CD4-positive, CD25-positive, alpha-beta regulatory T cell (primary cell): Measurements from ENCODE around the gene TTC28. TPM values are rescaled to one million over a fixed set of nuclear protein-coding genes. Genes with fewer than 3 reads are reported as not detected.

Experiments used
- ATAC-seq, 2 donors: fragments of 150-1000 bp; cut with Tn5 transposase; one replicate each; pipeline ENCODE4 v1.10.0; 2021; ENCODE audit warnings: low read depth in 2 of 2, moderate number of reproducible peaks in 2 of 2, moderate library complexity in 1 of 2
- DNase-seq, 3 donors: peaks; one replicate each; pipeline versions ENCODE4 v3.0.0 to v3.0.0-alpha.2; 2012 to 2022; ENCODE audit warnings: mixed read lengths in 1 of 3
- H3K27ac ChIP-seq: one replicate; pipeline ENCODE4 v1.7.0; 2013; ENCODE audit warnings: mild to moderate bottlenecking, low read length; ENCODE audit not compliant: insufficient read depth, poor library complexity, severe bottlenecking
- H3K27me3 ChIP-seq: one replicate; pipeline ENCODE4 v1.7.0; 2013; ENCODE audit warnings: low read length; ENCODE audit not compliant: control insufficient read depth, insufficient read depth
- H3K36me3 ChIP-seq: one replicate; pipeline ENCODE4 v1.7.0; 2013; ENCODE audit warnings: mild to moderate bottlenecking, low read length, moderate library complexity; ENCODE audit not compliant: control insufficient read depth, insufficient read depth
- H3K4me1 ChIP-seq: 2 replicates; pipeline ENCODE4 v1.7.0; 2013; ENCODE audit warnings: mild to moderate bottlenecking, low read length; ENCODE audit not compliant: insufficient read depth, control insufficient read depth, poor library complexity, severe bottlenecking
- H3K4me3 ChIP-seq: one replicate; pipeline ENCODE4 v1.7.0; 2013; ENCODE audit warnings: low read depth, mild to moderate bottlenecking, low read length, moderate library complexity
- H3K9me3 ChIP-seq, 2 experiments: 1 replicate in 1 of 2; 2 replicates in 1 of 2; pipeline ENCODE4 v1.7.0; 2013; ENCODE audit warnings: low read length in 2 of 2, mild to moderate bottlenecking in 1 of 2, moderate library complexity in 1 of 2; ENCODE audit not compliant: control insufficient read depth in 2 of 2
- H3K27ac Mint-ChIP-seq, 3 donors: one replicate each; pipeline ENCODE4 v1.8.0; 2020 to 2022; ENCODE audit warnings: mild to moderate bottlenecking in 3 of 3, mixed read lengths in 3 of 3, moderate library complexity in 2 of 3
- H3K27me3 Mint-ChIP-seq: one replicate; pipeline ENCODE4 v1.8.0; 2022; ENCODE audit warnings: mild to moderate bottlenecking, mixed read lengths
- H3K36me3 Mint-ChIP-seq: one replicate; pipeline ENCODE4 v1.8.0; 2020; ENCODE audit warnings: mixed read lengths
- H3K4me1 Mint-ChIP-seq, 4 donors: one replicate each; pipeline ENCODE4 v1.8.0; 2020 to 2022; ENCODE audit warnings: mixed read lengths in 4 of 4, mild to moderate bottlenecking in 1 of 4
- H3K4me3 Mint-ChIP-seq, 4 donors: one replicate each; pipeline ENCODE4 v1.8.0; 2020 to 2022; ENCODE audit warnings: mild to moderate bottlenecking in 4 of 4, mixed read lengths in 4 of 4, moderate library complexity in 3 of 4
- H3K9me3 Mint-ChIP-seq, 7 donors: one replicate each; pipeline ENCODE4 v1.8.0; 2020 to 2022; ENCODE audit warnings: mixed read lengths in 7 of 7, mild to moderate bottlenecking in 3 of 7, moderate library complexity in 2 of 7
- polyA plus RNA-seq, 4 donors: library from polyadenylated mRNA; unstranded; fragments of 300-500 nt; fragmentation: Illumina TruSeq; gene quantifications; one replicate each; pipeline ENCODE4 v1.2.3, GENCODE V29; 2021
- total RNA-seq: library from RNA; stranded (reverse); gene quantifications from one replicate; pipeline ENCODE4 v1.2.3, GENCODE V29; 2022

TTC28 gene
- total and polyA plus RNA-seq, 5 donors from 2014 or later: 0.02 to 2.7 (median 0.28) TPM; not detected in 1

- Mint-ChIP-seq H3K9me3 (peaks cover 0 to 2% (median 0%) of the 10 kb centered on the region in 7 donors), H3K4me3 (no peak overlapping the region)
- H3K36me3 ChIP-seq: no peaks in the 10 kb centered on the region
These were observed 553.8 kb downstream of the TTC28 start for GRCh38 chr22:28125799-28126198.

DNA sequence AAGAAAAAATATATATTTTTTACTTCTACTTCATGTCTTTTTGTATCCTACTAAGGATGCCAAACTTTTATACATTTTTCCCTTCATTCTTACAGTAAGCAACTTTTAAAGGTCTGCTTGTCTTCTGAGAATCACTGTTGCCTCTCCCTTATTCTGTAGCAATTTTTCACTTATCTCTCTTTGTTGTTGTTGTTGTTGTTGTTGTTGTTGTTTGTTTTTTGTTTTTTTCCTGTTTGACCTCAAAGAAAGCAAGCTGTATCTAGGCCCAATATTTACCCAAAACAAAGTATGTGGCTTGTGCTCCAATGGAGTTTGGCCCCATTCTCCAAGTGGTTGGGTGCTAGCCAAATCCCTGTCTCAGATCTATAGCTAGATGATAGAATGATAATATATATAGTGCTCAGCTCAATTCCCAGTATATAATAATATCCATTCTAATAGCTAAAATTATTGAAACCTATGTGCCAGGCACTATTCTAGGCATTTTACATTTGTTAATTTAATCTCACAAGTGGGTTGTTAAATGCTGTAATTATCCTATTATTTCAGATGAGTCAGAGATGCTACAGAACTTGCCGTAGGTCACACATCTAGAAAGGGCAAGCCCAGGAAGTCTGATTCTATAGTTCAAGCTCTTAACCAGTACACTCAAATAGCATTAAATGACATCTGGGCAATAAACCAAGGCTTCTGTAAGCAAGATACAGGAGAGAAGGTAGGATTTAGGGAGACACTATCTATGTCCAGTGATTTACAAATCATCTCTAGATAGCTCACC lies 555.5 kb downstream of the TTC28 start:
- Mint-ChIP-seq H3K27me3 (peaks cover 9% of the 10 kb centered on the region), H3K4me1 (no peaks in the 10 kb centered on the region), H3K4me3 (no peak overlapping the region), H3K36me3 (no peaks in the 10 kb centered on the region), H3K27ac (no peak overlapping the region), H3K9me3 (peaks cover 0 to 2% (median 0%) of the 10 kb centered on the region in 7 donors)
- DNase-seq: no peak
- Histone ChIP-seq H3K9me3 (no peaks in the 10 kb centered on the region), H3K4me3 (no peak overlapping the region), H3K27ac (no peak overlapping the region), H3K27me3 (peaks cover 3% of the 10 kb centered on the region), H3K4me1 (no peaks in the 10 kb centered on the region), H3K36me3 (no peaks in the 10 kb centered on the region)
- ATAC-seq: no peak

More at GRCh38 chr22:28125799-28126198, 553.8 kb downstream of the TTC28 start:
- no peaks in the 10 kb centered on the region for H3K9me3 ChIP-seq
- Mint-ChIP-seq H3K27me3 (peaks cover 16% of the 10 kb centered on the region), H3K36me3 (no peaks in the 10 kb centered on the region), H3K27ac (no peak overlapping the region), H3K4me1 (no peaks in the 10 kb centered on the region)
- DNase-seq (no peak), ATAC-seq (no peak)
- H3K4me3 ChIP-seq: no peak overlapping the region
- peaks cover 3% of the 10 kb centered on the region for H3K27me3 ChIP-seq
- H3K4me1 ChIP-seq: no peaks in the 10 kb centered on the region
- no peak overlapping the region for H3K27ac ChIP-seq

DNA sequence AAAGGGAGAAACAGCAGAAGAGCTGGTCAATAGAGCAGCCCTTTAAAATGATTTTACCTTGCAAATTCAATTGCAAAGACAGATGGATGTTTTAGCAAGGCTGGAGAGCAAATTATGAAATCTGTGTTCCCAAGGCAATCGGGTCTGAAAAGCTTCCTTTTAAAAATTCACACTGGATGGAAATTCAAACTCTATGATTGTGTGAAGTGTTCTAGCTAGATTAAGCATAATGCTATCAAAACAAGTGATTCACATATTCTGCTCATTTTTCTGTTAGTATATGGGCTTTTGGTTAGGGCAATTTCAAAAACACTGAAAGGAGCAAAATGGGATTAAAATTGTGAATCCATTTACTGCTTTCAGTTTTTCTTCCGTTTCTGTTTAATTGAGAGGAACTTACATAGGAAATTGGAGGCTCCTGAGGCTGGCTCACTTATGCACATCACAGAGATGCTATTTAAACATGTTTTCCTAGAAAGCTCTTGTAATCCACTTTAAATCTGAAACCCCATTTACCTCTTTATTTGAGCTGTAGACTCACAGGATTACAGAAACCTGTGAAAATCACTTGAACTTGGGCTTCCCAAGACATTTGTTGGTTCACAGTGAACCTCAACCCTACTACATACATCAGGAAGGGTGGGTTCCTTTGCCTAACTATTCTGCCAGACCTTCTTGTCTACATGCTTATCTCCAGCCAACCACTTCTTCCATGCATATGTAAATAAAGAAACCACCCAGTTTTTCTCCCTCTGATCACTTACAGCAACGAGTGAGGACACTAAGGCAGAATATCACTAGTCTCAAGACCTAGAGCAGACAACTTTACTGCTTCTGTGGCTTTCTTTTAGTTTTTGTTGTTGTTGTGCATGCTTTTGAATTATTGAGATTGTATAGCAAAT lies 558.7 kb downstream of the TTC28 start:
- Histone ChIP-seq H3K9me3 (no peaks in the 10 kb centered on the region), H3K27ac (no peak overlapping the region), H3K36me3 (no peaks in the 10 kb centered on the region), H3K27me3 (no peaks in the 10 kb centered on the region), H3K4me3 (no peak overlapping the region), H3K4me1 (no peaks in the 10 kb centered on the region)
- Mint-ChIP-seq H3K4me3 (no peak overlapping the region), H3K36me3 (no peaks in the 10 kb centered on the region), H3K27me3 (peaks cover 9% of the 10 kb centered on the region), H3K27ac (no peak overlapping the region), H3K4me1 (no peaks in the 10 kb centered on the region), H3K9me3 (peaks cover 0 to 2% (median 0%) of the 10 kb centered on the region in 7 donors)
- DNase-seq (no peak), ATAC-seq (no peak)

GRCh38 chr22:28118957-28119631 lies 560.5 kb downstream of the TTC28 start:
- no peak overlapping the region for H3K4me3 Mint-ChIP-seq

DNA sequence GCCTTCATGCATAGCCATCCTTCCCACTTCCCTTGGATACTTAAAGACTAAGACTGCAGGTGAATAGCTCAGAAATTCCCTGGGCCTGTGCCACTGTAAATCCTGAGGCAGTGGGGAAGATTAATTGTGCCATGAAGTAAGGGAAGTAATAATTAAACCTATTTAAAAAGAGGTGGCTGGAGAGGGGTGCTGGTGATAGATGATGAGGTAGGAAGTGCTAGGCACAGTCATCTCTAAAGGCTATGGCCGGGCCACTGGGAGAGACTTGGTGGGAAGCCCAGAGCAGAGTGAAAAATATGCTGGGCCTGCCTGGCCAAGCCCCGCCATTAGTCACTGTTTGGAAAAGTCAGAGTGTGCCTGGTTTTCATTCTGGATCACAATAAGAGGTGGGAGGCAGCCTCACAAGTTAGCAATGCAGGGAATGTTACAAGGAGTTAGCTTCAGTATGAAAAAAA lies 563.4 kb downstream of the TTC28 start:
- H3K4me3 ChIP-seq: no peak overlapping the region
- H3K27me3 ChIP-seq: peaks cover 2% of the 10 kb centered on the region
- Mint-ChIP-seq H3K27me3 (no peaks in the 10 kb centered on the region), H3K4me1 (no peaks in the 10 kb centered on the region), H3K4me3 (no peak overlapping the region), H3K27ac (no peak overlapping the region), H3K36me3 (no peaks in the 10 kb centered on the region), H3K9me3 (no peaks in the 10 kb centered on the region)
- H3K9me3 ChIP-seq: no peaks in the 10 kb centered on the region
- no peak for DNase-seq
- no peaks in the 10 kb centered on the region for H3K4me1 ChIP-seq
- no peak overlapping the region for H3K27ac ChIP-seq
- no peak for ATAC-seq
- H3K36me3 ChIP-seq: no peaks in the 10 kb centered on the region

More at GRCh38 chr22:28118957-28119631, 560.5 kb downstream of the TTC28 start:
- DNase-seq (no peak), ATAC-seq (no peak)
- no peak overlapping the region for H3K27ac ChIP-seq
- Mint-ChIP-seq H3K27me3 (peaks cover 7% of the 10 kb centered on the region), H3K9me3 (peaks cover 0 to 2% (median 0%) of the 10 kb centered on the region in 7 donors), H3K36me3 (no peaks in the 10 kb centered on the region), H3K4me1 (no peaks in the 10 kb centered on the region), H3K27ac (no peak overlapping the region)
- H3K36me3 ChIP-seq: no peaks in the 10 kb centered on the region
- no peaks in the 10 kb centered on the region for H3K4me1 ChIP-seq
- H3K4me3 ChIP-seq: no peak overlapping the region
- H3K9me3 ChIP-seq: no peaks in the 10 kb centered on the region
- H3K27me3 ChIP-seq: no peaks in the 10 kb centered on the region

- Mint-ChIP-seq H3K4me1 (no peaks in the 10 kb centered on the region), H3K4me3 (no peak overlapping the region), H3K36me3 (no peaks in the 10 kb centered on the region), H3K9me3 (no peaks in the 10 kb centered on the region), H3K27ac (no peak overlapping the region), H3K27me3 (no peaks in the 10 kb centered on the region)
- peaks cover 2% of the 10 kb centered on the region for H3K27me3 ChIP-seq
- H3K9me3 ChIP-seq: no peaks in the 10 kb centered on the region
- H3K27ac ChIP-seq: no peak overlapping the region
- DNase-seq: no peak
- no peaks in the 10 kb centered on the region for H3K4me1 ChIP-seq
- H3K4me3 ChIP-seq: no peak overlapping the region
- no peaks in the 10 kb centered on the region for H3K36me3 ChIP-seq
- no peak for ATAC-seq
These were observed 564.2 kb downstream of the TTC28 start for GRCh38 chr22:28115426-28115825.

- Histone ChIP-seq H3K9me3 (no peaks in the 10 kb centered on the region), H3K4me3 (no peak overlapping the region), H3K27me3 (peaks cover 2% of the 10 kb centered on the region), H3K36me3 (no peaks in the 10 kb centered on the region), H3K4me1 (no peaks in the 10 kb centered on the region), H3K27ac (no peak overlapping the region)
- no peak for ATAC-seq
- no peak for DNase-seq
- no peaks in the 10 kb centered on the region for H3K36me3 Mint-ChIP-seq
- H3K27me3 Mint-ChIP-seq: no peaks in the 10 kb centered on the region
- H3K27ac Mint-ChIP-seq: no peak overlapping the region
- H3K9me3 Mint-ChIP-seq: no peaks in the 10 kb centered on the region
- H3K4me1 Mint-ChIP-seq: no peaks in the 10 kb centered on the region
- no peak overlapping the region for H3K4me3 Mint-ChIP-seq
These were observed 567.0 kb downstream of the TTC28 start for GRCh38 chr22:28112548-28113043.
